Mucosa of descending colon (tissue), 3 donors: ENCODE measurements around the gene VOPP1. TPM values are rescaled to one million over a fixed set of nuclear protein-coding genes. Genes with fewer than 3 reads are reported as not detected.

Experiments used
- ATAC-seq: fragments of 200-7000 bp; cut with Tn5 transposase; one replicate; pipeline ENCODE4 v1.9.1; 2020; ENCODE audit warnings: mild to moderate bottlenecking, moderate library complexity
- DNase-seq, 3 donors: peaks; one replicate each; pipeline ENCODE4 v3.0.0-alpha.2; 2020
- H3K36me3 ChIP-seq: fragments of 200-600 bp; one replicate; pipeline ENCODE4 v1.8.0; 2021; ENCODE audit warnings: low read depth, mild to moderate bottlenecking
- H3K4me1 ChIP-seq: fragments of 200-600 bp; one replicate; pipeline ENCODE4 v1.8.0; 2021; ENCODE audit warnings: low read depth, mild to moderate bottlenecking
- H3K4me3 ChIP-seq: fragments of 200-600 bp; one replicate; pipeline ENCODE4 v1.8.0; 2021; ENCODE audit warnings: mild to moderate bottlenecking
- H3K9me3 ChIP-seq: fragments of 200-600 bp; one replicate; pipeline ENCODE4 v1.8.0; 2021; ENCODE audit warnings: mild to moderate bottlenecking
- intact Hi-C, 2 donors: fragments of 100-400 bp; cut with DNase I in 1 of 2; cut with micrococcal nuclease in 1 of 2; formaldehyde crosslinking; loops; one replicate each; pipeline versions ENCODE4 v1.11.0 to v1.11.1; 2022; cut with DNase I, micrococcal nuclease
- total RNA-seq, 3 donors: library from RNA; stranded (reverse); fragmentation: NEBNext Ultra II Directional in 2 of 3; extraction: Animal tissue kit (Norgen Biotek cat#: 25700) in 2 of 3; gene quantifications; one replicate each; pipeline versions ENCODE4 v1.2.1 to v1.2.4, GENCODE V29; 2021 to 2023
- TF ChIP-seq, protein P1 (sequence below): fragments of 200-600 bp; IDR thresholded peaks from one replicate; pipeline ENCODE4 v1.8.0; 2022; ENCODE audit warnings: antibody characterized with exemption, mild to moderate bottlenecking
- donor health status: DM: no; HTN: no; CAD: no; lungs with moderate emphysema.
- donor health status: DM: no; HTN: no; CAD: no.
- donor health status: DM: no; HTN: yes; CAD: no.

VOPP1 gene
- total RNA-seq, 3 donors from 2014 or later: 57.8 to 83.5 (median 75.2) TPM

- peaks cover 6% of the 10 kb centered on the region for H3K36me3 ChIP-seq
- TF ChIP-seq, protein P1, sequence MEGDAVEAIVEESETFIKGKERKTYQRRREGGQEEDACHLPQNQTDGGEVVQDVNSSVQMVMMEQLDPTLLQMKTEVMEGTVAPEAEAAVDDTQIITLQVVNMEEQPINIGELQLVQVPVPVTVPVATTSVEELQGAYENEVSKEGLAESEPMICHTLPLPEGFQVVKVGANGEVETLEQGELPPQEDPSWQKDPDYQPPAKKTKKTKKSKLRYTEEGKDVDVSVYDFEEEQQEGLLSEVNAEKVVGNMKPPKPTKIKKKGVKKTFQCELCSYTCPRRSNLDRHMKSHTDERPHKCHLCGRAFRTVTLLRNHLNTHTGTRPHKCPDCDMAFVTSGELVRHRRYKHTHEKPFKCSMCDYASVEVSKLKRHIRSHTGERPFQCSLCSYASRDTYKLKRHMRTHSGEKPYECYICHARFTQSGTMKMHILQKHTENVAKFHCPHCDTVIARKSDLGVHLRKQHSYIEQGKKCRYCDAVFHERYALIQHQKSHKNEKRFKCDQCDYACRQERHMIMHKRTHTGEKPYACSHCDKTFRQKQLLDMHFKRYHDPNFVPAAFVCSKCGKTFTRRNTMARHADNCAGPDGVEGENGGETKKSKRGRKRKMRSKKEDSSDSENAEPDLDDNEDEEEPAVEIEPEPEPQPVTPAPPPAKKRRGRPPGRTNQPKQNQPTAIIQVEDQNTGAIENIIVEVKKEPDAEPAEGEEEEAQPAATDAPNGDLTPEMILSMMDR: no peak
- ATAC-seq (no peak), DNase-seq (no peak)
- H3K4me3 ChIP-seq: no peak overlapping the region
- peaks cover 27% of the 10 kb centered on the region for H3K4me1 ChIP-seq
- no peaks in the 10 kb centered on the region for H3K9me3 ChIP-seq
- intact Hi-C loops: no loop called here
Observed at GRCh38 chr7:55520426-55521140, 51.7 kb downstream of the VOPP1 start.

DNA sequence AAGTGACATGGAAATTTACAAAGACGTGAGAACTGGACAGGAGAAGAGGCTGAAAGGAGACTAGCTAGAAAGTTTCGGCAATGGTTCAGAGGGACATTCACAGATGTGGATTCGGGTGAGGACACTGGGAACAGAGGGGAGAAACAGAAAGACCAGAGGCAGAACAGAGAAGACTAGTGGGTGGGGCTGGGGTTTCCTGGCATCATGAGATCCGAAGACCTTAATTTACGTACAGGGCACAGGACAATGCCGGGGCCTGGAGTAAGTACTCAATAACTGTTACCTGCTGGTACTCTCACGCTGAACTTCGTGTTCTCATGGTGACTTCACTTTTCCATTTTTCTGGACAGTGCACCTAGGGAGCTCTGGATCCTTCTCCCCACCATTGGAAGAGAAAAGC, 53.5 kb downstream of the VOPP1 start:
- intact Hi-C loops: no loop called here
- no peak overlapping the region for H3K4me3 ChIP-seq
- no peak for ATAC-seq

GRCh38 chr7:55517936-55518689, 54.2 kb downstream of the VOPP1 start:
- Histone ChIP-seq H3K9me3 (no peaks in the 10 kb centered on the region), H3K36me3 (peaks cover 6% of the 10 kb centered on the region), H3K4me1 (peaks cover 27% of the 10 kb centered on the region), H3K4me3 (no peak overlapping the region)
- TF ChIP-seq, protein P1: no peak
- no peak for ATAC-seq
- intact Hi-C loops: no loop called here
- no peak for DNase-seq

More for the DNA sequence above, 53.5 kb downstream of the VOPP1 start:
- DNase-seq: no peak
- TF ChIP-seq, protein P1: no peak
- Histone ChIP-seq H3K36me3 (peaks cover 6% of the 10 kb centered on the region), H3K4me1 (peaks cover 27% of the 10 kb centered on the region), H3K9me3 (no peaks in the 10 kb centered on the region)

- peaks cover 6% of the 10 kb centered on the region for H3K36me3 ChIP-seq
- intact Hi-C loops: no loop called here
Observed at GRCh38 chr7:55517191-55517633, 55.1 kb downstream of the VOPP1 start.

DNA sequence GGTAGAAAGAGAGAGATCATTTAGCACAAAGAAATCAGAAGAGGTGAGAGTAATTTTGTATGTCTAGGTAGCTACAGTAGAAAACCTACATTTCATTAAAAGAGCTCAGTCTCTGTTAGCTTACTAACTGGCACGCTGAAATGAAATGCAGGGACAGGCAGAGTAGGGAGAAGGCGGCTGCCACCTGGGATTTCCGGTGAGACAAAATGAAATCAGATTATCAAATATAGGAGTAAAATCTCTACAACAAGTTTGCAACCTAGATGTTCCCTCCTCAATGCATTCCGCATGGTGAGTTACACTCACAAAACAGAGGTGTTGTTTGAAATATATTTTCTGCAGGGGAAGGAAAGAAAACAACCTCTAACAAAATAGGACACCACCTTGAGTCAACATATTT, 55.9 kb downstream of the VOPP1 start:
- intact Hi-C loops: no loop called here
- no peak for DNase-seq
- H3K4me1 ChIP-seq: peaks cover 13% of the 10 kb centered on the region
- H3K4me3 ChIP-seq: no peak overlapping the region
- TF ChIP-seq, protein P1: no peak
- H3K36me3 ChIP-seq: peaks cover 6% of the 10 kb centered on the region
- H3K9me3 ChIP-seq: no peaks in the 10 kb centered on the region
- no peak for ATAC-seq

More at GRCh38 chr7:55517191-55517633, 55.1 kb downstream of the VOPP1 start:
- no peak for ATAC-seq
- Histone ChIP-seq H3K4me3 (no peak overlapping the region), H3K4me1 (peaks cover 21% of the 10 kb centered on the region), H3K9me3 (no peaks in the 10 kb centered on the region)
- no peak for DNase-seq
- TF ChIP-seq, protein P1: no peak
